ENCODE results near the gene MRPL12.
A peak's percentile ranks its signal among the peaks of the same experiment; 100 is the strongest.

Gene MRPL12

DNA sequence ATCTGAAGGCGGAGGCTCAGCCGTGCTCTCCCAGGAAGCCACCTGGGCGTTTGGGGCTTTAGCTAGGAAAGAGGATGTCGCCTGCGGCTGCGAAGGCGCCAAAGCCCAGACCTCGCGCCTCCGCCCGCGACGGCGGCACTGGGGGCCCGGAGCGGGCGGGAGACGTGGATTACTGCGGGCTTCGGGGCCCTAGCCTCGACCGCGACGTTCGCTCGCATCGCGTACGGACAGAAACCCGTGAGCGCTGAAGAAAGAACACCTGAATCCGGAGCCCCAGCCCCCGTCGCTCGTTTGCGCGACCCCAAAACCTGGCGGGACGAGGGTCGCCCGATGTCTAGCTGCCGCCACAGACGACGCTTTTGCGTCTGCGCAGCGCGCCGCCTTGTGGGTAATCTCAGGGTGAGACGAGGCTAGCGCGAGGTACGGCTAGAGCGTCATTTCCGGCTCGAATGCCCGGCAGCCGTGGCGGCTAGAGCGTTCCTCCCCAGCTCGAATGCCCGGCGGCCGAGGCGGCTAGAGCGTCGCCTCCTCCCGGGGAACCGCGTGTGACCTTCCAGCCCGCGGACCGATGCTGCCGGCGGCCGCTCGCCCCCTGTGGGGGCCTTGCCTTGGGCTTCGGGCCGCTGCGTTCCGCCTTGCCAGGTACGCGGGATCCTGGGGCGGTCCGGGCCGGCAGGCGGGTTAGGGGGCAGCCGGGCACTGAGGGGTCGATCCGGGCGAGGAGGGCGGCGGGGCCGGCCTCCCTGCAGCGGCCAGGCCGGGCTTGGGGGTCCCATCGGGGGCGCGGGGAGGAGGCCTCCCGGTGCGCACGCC lies at the start of gene MRPL12:
MRPL12 (plus strand) TSS at position 434 of the 813 bp plus-strand sequence; CDS start at position 569, 135 bp downstream.
- DNase-seq = peak; percentile 39 to 97 (median 89)

DNA sequence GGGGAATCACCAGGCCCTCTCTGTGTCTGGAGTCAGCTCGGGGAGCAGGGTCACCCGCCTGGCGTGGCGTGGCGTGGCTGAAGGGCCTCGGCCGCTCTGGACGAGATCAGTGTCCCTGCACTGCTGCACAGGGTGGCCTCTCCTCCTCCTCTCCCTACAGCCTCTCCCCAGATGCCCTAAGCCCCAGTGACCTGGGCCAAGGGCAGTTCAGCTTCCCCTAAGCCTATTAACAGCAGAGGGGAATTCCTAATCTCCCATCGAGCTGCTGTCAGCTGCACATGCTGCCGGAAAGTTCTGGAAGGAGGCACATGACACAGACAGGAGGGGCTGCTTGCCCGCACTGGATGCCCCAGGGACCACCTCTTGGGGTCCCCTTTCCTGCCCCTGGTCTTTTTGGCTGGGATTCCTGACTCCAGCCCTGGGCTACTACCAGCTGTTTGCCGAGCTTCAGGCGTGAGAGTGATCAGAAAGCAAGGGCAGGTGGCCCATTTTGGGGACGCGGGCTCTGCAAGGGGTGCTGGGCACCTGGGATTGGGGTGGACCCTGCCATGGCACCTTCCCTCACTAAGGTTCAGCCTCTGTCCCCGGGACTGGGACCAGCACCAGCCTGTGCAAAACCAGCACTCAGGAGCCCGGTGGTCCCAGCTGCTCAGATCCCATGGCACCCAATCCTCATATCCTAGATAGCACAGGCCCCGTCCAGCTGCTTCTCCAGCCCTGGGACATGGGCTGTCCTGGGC lies 47.6 kb upstream of the MRPL12 start:
- no peak for DNase-seq

DNA sequence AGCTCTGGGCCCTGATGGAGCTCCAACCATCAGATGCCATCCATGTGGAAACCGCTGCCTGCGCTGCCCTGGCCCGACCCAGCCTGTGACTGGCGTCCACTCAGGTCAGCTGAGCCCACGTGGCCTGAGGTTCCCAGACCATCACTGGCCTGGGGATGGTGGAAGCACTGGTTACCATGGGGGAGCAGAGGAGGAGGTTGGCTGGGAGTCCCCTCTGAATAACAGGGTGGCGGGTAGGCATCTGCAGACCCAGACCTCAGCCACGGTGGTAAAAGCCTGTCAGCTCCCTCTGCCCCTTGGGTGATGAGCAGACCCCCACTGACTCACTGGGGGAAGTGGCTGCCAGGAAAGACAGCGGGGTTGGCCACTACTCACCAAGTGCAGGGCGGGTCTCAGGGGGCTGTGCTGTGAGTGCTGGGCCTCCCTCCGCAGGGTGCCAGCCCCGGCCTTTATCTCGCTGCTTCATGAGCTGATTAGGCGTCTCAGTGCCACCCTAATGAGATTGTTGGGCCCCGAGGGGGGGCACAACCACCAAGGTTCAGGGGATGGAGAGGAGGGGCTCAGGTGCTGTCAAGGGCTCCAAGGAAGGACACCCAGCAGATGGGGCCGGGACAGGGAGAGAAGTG lies 46.9 kb upstream of the MRPL12 start, which contains the start of gene PDE6G:
PDE6G (minus strand) TSS at position 425 of the 626 bp plus-strand sequence. CDS start 3,237 bp downstream, outside the sequence.
- no peak for DNase-seq

DNA sequence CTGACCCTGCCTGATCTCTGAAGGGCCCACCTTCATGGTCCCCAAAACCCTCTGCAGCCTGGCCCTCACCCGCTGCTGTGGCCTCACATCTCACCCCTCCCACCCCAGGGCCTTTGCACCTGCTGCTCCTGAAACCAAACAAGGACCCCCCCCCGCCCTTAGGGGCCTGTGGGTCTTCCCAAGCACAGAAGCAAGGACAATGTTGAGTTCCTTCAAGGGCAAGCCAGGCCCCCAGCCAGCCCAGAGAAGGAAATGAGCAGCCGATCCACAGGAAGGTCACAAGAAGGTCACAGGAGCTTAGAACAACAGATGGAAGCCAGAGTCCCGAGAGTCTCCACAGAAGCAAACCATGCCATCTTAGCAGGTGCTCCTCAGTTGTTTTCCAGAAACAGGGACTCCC lies 46.3 kb upstream of the MRPL12 start:
- no peak for DNase-seq

DNA sequence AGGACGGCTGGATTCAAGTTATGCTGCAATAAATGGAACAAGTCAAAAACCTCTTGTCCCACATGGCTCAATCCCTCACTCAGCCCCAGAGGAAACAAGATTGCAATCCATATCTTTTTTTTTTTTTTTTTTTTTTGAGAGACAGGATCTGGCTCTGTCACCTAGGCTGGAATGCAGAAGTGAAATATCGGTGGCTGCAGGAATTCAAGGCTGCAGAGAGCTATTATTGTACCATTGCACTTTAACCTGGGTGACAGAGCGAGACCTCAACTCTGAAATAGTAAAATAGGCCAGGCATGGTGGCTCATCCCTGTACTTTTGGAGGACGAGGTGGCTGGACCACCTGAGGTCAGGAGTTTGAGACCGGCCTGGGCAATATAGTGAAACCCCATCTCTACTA lies 44.1 kb upstream of the MRPL12 start:
- DNase-seq = no peak

DNA sequence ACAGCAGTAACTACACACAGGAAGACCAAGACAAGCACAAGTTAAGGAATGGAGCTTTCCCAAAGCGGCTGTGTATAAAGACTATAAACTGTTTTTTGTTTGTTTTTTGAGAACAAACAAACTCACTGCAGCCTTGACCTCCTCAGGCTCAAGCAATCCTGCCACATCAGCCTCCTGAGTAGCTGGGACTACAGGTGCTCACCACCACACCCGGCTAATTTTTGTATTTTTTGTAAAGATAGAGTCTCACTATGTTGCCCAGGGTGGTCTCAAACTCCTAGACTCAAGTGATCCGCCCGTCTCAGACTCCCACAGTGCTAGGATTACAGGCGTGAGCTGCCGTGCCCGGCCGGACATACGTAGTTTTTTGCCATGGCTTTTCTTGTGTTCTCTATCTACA lies 42.7 kb upstream of the MRPL12 start:
- DNase-seq = no peak

DNA sequence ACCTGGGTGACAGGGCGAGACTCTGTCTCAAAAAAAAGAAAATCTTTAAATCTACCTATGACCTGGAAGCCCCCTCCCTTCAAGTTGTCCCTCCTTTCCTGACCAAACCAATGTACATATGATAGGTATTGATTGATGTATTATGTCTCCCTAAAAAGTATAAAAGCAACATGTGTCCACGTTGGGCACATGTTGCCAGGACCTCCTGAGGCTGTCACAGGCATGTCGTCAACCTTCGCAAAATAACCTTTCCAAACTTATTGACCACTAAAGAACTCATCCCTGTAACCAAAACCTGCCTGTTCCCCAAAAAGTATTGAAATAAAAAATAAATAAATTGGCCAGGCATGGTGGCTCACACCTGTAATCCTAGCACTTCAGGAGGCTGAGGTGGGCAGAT lies 41.2 kb upstream of the MRPL12 start:
- no peak for DNase-seq

DNA sequence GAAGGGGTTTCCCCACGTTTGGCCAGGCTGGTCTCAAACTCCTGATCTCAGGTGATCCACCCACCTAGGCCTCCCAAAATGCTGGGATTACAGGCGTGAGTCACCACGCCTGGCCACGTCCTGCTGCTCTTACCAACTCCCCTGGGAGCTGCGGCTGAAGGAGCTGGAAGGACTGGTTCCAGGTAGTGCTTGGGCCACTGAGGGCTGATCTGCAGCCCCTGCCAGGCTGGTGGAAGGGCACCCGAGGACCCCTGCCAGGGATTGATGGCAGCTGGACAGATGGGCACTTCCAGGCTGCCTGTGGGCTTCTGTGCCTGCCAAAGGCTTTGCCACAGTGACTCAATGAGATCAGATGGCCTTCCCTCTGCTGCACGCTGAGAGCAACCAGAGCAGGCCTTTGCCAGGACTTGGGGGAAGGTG lies 39.1 kb upstream of the MRPL12 start:
- no peak for DNase-seq

DNA sequence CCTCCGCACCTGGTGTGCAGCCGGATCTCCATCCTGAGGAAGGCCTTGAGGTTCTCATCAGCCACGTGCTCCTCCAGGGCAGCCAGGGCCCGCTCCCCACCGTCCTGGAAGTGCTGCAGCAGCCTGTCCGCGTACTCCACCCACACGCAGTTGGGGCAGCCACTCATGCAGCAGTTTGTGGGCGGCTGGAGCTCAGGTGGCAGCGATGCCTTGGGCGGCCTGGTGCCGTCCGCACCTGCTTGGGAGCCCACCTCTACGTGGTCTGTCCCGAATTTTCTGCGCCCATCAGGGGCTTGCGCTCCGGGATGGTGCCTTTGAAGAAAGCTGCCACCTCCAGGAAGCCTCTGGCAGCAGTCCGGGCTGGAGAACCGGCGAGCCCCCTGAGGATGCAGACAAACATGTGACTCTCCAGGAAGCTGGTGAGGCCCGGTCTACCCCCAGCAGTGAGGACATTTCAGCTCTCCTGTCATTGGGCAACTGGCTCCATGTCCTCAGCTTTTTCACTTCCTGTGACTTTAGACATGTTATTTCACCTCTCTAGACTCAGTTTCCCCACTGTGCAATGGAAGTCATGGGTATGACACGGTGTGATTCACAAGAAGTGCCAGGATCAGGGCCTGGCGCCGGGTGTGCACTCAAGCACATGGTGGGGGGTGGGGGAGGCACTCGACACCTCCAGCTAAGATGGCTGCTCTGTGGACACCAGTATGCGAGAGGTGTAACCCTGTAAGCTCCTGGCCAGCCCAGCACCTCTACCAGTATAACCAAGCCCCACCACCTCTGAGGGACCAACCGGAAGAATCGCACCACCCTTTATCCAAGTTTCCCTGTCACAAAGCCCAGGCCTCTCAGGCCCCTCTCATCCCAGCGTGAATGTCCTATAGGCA lies 37.7 kb upstream of the MRPL12 start:
- peak in 5 of 56 donors; percentile 7 to 23 (median 17) for DNase-seq

DNA sequence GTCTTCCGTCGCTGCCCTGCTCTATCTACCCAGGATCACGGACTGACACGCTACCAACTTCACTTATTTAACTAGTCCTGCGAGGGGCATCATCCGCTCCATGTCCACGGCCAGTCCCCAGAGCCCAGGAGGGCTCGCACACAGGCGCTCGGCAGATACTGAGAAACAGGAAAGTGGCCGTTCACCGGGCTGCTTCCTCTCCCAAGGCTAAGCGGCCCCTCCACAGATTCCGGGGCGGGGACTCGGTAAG lies 37.1 kb upstream of the MRPL12 start:
- peak in 1 of 56 donors; percentile 43 for DNase-seq

DNA sequence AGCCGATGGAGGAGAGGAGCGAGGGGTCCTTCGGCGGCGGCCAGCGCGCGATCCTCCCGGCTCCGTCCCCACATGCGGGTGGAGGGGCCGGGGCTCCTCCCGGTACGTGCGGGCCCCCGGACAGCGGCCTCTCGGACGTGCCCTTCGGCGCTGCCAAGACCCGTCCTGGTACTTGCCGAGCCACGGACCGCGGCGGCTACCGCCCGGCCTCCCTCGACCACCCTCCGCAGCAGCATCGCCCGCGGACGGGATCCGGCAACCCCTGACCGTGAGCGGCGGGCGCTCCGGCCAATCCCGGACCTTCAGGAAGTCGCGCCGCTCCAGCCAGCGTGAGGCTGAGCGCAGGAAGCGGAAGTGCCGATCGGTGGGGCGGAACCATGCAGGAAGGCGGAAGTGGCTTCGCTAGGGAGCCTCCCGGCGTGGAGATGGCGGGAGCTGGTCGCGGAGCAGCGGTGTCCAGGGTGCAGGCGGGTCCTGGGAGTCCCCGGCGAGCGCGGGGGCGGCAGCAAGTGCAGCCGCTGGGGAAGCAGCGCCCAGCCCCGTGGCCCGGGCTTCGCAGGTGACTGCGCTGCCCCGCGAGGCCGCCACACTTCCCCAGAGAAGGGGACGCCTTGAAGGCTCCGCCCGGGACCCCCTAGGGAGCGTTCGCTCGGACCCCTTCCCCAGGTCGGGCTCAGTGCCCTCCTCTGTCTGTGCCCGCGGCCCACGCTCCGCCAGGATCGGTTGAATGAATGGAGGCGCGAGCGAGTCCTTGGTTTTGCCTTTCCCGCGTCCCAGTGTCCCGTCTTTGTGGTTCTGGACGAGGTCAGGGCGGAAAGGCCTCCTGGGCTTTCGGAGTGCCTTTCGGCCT lies 36.6 kb upstream of the MRPL12 start, which contains the start of the genes CCDC137 and OXLD1:
CCDC137 (plus strand) TSS at position 396 of the 850 bp plus-strand sequence; CDS start at position 426, 30 bp downstream.
OXLD1 (minus strand) TSS at position 264 of the 850 bp plus-strand sequence; CDS start at position 236, 28 bp downstream.
- peak; percentile 51 to 97 (median 92) for DNase-seq

DNA sequence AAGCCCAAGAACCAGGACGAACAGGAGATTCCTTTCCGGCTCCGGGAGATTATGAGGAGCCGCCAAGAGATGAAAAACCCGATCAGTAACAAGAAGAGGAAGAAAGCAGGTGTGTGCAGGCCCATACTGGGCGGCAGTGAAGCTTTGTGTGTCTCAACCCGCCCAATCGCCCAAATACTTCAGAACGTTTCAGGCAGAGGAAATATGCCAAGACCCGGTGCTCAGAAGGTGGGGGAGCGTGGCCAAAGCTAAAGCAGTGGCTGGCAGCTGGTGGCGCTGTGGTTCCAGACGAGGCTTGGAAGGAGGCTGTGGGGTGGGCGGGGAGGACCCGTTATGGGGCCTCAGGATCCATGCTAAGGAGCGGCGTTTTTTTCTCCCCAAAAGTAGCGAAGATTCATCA lies 35.4 kb upstream of the MRPL12 start:
- DNase-seq = no peak

DNA sequence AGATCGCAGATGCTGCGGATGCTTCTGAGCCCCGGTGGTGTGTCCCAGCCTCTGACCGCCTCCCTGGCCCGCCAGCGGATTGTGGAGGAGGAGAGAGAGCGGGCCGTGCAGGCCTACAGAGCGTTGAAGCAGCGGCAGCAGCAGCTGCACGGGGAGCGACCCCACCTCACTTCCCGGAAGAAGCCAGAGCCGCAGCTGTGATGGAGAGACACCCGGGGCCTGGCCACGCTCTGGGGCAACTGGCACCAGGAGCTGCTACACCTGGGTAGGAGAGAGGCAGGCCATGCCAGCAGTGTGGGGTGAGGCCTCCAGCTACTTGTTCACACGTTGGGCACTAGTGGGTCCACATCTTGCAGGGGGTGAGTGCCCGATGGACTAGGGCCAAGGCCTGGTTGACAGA lies 30.7 kb upstream of the MRPL12 start:
- DNase-seq = no peak

DNA sequence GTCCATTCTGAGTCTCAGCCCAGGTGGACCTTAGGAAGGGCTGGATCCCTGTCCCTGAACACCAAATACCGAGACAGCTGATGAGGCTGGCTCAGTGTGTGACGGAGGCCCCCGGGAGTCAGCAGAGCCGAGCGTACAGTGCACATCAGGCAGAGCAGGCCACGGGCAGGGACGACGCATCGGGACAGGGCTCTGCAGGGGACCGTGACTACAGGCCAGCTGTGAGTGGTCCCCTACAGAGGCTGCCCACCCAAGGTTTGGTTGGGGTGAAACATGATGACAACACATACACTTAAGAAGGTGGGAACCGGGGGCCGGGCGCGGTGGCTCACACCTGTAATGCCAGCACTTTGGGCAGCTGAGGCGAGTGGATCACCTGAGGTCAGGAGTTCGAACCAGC lies 30.2 kb upstream of the MRPL12 start:
- no peak for DNase-seq

DNA sequence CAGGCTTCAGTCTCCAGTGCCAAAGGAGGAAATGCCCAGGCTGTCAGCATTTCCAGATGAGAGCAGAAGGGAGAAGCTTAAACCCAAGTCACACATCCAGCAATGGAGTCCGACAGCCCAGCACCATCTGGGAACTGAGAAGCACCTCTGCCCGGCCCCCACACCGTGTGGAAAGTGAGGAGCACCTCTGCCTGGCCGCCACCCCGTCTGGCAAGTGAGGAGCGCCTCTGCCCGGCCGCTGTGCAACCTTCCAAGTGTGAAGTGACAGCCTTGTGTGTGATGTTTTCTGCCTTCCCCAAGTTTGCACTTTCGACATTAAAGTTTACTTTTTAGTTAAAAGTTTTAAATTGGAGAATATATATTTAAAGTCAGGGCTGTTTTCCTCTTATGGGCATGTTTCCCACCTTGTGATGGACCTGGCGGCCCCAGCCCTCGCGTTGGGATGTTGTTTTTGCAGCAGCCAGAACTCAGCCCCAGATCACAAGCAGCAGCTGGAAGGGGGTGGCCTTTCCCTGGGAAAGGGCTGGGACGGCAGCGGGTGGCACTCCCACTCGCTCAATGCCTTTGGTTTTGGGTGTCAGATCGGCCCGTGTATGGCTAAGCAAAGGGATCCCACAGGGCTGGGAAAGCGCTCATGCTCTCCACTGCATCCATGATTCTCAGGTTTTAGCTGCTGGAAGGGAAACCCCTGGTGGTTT lies 29.5 kb upstream of the MRPL12 start:
- DNase-seq = no peak

DNA sequence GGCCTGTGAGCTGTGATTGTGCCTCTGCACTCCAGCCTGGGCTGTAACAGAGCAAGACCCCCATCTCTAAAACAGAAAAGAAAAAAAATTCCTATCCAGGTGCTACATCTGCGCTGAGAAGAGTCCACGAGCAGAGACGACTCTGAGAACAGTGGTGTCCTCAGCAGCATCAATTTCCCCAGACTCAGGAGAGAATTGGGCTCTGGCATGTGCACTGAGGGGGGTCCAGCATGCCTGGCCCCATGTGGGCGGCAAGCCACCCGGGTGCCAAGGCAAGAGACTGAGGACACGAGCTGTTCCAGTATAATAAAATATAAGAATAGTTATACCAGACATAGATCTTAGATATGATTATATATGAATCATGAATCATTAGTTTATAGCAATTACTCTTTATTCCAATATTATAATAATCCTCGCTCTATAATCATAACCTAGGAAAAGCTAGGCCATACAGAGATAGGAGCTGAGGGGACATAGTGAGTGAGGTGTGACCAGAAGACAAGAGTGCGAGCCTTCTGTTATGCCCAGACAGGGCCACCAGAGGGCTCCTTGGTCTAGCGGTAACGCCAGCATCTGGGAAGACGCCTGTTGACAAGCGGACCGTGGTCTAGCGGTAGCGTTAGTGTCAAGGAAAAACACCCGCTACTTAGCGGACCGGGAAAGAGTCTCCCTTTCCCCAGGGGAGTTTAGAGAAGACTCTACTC lies 27.5 kb upstream of the MRPL12 start:
- peak in 7 of 56 donors; percentile 13 to 57 (median 25) for DNase-seq

DNA sequence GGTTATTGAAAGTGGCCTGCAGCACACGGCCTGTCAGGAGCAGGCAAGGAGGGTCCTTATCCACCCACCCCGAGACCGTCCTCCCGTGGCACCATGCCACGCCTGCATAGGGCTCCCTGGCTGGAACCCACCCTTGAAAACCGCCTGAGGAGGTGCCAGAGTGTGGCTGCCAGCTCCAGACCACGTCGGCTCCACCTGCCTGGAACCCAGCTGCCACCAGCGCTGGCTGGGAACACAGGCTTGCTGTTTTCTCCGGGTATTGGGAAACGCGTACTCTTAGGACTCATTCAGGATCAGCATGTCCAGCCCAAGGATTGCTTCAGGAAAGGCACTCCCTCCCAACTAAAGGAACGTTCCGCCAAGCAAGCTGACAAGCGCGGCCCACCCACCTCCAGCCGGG lies 26.3 kb upstream of the MRPL12 start:
- DNase-seq = peak in 1 of 56 donors; percentile 9

DNA sequence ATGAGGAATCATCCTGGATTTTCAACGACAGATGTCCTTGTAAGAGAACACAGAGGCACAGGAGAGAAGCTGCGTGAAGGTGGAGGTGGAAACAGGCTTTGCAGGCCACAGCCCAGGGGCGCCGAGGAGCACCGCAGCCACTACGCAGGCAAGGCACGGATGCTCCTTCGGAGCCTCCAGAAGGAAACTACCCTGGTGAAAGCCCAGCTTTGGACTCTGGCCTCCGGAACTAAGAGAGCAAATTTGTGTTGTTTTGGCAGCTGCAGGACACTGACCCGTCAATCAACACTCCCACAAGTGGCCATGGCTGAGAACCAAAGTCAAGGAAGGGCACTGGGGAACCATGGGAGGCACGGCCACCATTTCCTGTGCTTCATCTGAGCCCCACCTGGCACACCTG lies 23.0 kb upstream of the MRPL12 start:
- DNase-seq = no peak

DNA sequence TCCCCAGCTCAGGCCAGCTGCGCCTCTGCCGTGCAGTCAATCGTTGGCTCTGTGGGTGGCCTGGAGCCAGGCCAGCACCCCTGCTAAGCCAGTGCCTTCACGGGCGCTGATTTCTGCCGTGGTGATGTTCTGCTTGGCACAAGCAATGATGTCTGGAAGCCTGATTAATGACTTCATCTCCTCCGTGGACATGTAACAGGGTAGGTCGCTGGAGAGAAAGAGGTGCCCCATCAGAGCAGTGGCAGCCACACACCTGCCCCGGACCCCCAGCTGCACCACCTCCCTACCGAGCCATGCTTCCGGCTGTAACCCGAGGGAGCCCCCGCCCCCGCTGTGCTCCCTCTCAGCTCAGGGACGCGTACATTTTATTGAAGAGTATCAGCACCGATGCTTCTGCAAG lies 21.5 kb upstream of the MRPL12 start:
- DNase-seq = peak in 6 of 56 donors; percentile 9 to 36 (median 22)

All from nucleus accumbens (tissue), 56 donors.